Measurements from ENCODE around the gene RAB11FIP4.

GRCh38 chr17:31422443-31422842 is 31.0 kb downstream of the RAB11FIP4 start:
- TF ChIP-seq CTCF (IDR thresholded peaks at IDR 0.05), result no peak
- no peak for TF ChIP-seq POLR2A (IDR thresholded peaks at IDR 0.05)
